Stimulated activated CD8-positive, alpha-beta memory T cell treated with anti-CD3 and anti-CD28 coated beads, Interleukin-15, amount 100 ng/mL, for 1 hour (primary cell): ENCODE results near the gene LMNTD2.

Experiments
- DNase-seq: peaks from one replicate; pipeline ENCODE4 v3.0.0-alpha.2; 2020; ENCODE audit warnings: low read depth

Gene LMNTD2

DNA sequence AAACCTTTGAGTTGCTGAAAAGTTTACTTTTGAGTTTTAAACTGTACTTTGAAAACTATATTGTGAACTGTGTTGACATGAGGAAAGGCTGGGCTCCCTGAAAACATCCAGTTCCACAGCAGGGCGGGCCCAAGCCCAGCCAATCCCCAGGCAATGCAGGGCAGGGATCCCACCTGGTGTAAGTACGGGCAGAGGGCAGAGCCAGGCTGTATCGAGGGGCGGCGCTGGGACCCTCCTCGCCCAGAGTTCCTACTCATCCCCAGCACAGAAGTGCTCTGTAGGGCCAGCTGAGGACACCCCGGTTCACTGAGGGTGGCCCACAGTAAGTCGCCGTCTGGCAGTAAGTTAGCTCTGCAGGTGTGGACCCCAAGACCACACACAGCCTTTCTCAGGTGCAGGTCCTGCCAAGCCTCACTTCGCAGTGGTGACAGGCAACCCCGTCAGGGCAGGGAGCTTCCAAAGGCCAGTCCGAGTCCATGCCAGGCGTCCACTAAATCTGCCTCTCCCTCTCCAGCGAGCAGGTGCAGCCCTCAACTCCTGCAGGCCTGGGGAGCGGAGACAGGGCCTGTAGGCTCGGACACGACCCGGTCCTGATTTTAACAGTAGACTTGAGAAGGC lies 6.6 kb upstream of the LMNTD2 start:
- no peak for DNase-seq

DNA sequence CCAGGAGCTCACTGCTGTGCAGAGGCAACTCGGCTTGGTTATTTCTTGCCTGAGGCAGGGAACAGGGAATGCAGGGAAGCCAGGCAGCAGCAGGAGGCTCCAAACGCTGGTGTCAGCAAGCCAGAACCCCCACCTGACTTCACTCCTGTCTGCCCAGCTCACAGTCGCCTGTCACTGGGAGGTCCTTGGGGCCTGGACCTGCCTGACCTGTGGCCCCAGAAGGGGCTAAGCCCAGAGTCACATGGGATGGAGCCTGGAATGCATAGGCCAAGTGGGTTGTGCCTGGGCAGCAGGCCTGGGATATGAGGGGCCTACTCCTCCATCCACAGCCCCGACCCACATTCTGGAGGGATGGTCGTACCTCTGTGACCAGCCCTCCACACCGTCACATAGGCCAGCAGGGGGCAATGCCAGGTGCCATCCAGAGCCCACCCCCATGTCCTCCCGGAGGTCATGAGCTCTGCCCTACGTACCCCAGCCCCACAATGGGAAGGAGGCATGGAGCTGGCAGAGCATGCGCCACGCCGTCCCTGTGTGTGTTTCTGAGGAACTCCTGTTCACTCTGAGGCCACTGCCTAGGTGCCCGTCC lies 5.5 kb upstream of the LMNTD2 start:
- no peak for DNase-seq

DNA sequence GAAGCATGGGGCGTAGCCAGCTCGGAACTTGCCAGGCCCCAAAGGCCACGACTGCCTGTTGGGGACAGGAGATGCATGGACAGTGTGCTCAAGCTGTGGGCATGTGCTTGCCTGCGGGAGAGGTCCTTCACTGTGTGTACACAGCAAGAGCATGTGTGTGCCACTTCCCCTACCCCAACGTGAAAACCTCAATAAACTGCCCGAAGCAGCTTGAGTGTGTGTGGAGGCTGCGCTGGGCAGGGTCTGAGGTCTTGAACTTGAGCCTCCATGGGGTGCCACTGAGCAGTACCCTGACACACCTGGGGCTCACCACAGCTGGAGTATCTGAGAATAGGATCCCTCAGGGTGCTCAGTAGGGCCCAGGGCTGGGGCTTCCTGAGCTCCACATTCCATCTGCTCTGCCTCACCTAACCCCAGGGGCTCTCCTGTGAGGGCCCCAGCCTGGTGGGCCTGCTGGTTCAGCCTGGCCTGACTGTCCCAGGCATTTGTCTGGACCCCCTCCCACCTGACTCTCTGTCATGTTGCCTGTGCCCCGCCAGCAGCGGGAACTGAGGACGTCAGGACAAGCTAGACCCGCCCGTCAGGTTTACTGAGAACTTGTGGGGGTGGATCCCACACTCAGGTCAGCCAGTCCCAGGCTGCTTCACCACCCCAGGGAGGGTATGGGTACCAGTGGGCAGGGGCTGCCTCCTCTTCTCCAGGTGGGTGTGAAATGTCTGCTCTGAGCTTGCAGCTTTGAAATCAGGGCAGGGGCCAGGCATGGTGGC lies 3.5 kb upstream of the LMNTD2 start:
- no peak for DNase-seq

DNA sequence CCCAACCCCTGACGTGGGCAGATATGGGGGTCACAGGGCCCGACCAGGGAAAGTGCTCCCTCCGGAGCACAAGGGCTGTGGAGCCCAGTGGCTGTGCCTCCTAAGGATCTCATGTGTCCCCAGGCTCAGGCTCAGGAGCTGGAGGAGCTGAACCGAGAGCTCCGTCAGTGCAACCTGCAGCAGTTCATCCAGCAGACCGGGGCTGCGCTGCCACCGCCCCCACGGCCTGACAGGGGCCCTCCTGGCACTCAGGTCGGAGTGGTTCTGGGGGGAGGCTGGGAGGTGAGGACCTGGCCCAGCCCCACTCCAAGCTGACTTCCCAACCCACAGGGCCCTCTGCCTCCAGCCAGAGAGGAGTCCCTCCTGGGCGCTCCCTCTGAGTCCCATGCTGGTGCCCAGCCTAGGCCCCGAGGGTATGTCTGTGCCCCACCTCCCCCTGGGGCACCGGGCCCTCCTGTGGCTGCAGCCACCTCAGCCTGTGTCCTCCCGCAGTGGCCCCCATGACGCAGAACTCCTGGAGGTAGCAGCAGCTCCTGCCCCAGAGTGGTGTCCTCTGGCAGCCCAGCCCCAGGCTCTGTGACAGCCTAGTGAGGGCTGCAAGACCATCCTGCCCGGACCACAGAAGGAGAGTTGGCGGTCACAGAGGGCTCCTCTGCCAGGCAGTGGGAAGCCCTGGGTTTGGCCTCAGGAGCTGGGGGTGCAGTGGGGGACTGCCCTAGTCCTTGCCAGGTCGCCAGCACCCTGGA lies 2.7 kb upstream of the LMNTD2 start:
- no peak for DNase-seq

DNA sequence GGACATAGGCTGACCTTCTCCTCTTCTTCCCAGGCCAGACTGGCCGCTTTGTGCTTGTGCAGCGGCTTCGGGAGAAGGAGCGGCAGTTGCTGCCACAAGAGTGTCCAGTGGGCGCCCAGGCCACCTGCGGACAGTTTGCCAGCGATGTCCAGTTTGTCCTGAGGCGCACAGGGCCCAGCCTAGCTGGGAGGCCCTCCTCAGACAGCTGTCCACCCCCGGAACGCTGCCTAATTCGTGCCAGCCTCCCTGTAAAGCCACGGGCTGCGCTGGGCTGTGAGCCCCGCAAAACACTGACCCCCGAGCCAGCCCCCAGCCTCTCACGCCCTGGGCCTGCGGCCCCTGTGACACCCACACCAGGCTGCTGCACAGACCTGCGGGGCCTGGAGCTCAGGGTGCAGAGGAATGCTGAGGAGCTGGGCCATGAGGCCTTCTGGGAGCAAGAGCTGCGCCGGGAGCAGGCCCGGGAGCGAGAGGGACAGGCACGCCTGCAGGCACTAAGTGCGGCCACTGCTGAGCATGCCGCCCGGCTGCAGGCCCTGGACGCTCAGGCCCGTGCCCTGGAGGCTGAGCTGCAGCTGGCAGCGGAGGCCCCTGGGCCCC lies 1.6 kb upstream of the LMNTD2 start:
- no peak for DNase-seq

DNA sequence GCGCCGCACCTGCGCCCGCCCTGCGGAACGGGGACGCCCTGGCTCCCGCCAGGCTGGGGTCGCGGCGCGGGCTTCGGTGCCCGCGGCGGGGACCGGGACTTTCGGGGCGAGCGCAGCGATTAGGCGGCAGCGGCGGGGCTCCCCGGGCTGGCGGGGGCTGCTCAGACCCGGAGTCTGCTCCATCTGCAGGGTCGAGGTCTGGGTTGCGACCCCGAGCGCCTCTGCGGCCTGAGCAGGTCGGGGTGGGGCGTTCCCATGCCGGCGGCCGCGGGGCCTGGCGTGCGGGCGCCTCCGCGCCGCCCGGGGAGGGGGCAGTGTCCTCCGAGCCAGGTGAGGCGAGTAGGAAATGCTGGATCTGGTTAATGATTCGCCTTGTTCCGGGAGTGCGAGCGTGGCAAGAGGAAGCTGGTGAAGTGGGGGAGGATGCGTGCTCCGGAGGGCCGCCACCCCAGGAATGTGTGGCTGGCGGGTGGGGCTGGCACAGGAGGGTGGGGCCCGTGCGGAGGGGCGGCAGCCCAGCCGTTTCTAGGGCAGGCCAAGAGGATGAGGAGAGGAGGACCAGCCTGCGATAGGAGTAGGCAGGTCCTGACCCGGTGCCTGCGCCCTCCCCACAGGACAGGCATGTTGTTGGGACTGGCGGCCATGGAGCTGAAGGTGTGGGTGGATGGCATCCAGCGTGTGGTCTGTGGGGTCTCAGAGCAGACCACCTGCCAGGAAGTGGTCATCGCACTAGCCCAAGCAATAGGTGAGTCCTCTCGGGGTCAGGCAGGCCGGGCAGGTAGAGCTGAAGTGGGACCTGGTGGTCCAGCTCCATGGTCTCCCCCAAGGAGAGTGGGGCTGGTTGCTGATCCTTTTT lies 838 bp upstream of the LMNTD2 start:
- DNase-seq = no peak

DNA sequence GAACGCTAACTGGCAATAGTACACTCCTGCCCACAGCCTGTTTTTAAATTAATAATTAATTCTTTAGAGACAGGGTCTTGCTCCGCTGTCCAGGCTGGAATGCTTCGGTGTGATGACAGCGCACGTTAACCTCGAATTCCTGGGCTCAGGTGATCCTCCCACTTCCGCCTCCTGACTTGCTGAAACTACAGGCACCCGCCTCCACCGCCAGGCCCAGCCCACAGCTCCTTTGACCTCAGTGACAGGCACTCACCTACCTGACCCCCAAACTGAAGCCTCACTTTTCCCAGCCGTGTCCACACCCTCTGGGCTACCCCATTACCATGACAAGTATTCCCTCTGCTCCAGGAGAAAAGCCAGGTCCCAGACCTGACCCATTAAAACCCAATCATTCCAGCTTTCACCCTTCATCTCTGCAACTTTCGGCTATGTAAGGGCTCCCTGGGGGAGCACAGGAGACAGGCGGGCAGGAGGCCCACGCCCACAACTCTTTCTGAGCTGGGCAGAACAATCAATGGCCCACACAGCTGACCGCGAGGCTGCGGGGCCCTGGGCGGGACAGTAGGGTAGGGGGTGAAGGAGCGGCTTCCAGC lies 730 bp downstream of the LMNTD2 start:
- no peak for DNase-seq

DNA sequence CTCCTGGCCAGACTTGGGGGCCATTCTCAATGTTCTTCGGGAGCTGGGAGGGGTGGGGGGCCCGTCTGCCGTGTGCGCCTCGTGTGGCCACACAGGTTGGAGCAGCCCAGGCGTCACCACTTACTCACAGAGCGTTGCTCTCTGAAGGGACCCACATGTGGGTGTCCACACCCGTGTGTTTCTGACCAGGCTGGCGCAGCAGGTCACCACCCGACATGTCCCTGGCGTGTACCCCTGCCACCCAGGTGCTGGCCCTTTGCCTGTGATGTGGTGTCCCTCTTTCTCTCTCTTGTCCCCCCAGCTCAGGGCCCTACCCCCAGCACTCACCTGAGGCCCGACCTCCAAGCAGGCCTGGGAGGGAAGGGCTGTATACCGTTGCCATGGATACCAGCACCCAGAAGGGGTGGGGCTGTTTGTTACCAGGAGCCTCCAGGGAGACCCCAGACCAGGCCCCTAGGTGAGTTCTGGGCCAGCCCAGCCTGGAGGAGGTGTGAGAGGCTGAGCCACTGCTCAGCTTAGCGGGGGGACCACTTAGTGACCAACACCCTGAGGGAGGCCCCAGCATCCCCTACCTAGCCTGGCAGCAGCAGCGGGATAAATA lies 1.4 kb downstream of the LMNTD2 start:
- no peak for DNase-seq

DNA sequence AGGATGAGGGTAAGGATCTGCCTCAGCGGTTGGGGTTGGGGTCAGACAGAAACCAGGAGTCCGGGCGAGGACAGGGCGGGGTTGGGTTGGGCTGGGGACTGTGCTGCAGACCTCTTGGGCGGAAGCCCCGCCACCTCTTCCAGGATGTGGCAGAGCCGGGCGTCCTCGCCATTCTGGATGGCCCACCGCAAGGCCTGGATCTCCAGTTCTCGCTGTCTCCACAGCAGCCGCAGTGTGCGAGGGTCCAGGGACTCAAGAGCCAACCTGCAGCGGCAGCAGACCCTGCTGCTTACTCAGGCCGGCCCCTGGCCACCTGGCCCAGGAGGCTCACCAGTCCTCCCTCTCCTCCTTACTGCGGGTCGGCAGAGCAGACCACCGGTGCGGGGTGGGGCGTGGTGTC lies 2.0 kb downstream of the LMNTD2 start:
- DNase-seq = no peak

DNA sequence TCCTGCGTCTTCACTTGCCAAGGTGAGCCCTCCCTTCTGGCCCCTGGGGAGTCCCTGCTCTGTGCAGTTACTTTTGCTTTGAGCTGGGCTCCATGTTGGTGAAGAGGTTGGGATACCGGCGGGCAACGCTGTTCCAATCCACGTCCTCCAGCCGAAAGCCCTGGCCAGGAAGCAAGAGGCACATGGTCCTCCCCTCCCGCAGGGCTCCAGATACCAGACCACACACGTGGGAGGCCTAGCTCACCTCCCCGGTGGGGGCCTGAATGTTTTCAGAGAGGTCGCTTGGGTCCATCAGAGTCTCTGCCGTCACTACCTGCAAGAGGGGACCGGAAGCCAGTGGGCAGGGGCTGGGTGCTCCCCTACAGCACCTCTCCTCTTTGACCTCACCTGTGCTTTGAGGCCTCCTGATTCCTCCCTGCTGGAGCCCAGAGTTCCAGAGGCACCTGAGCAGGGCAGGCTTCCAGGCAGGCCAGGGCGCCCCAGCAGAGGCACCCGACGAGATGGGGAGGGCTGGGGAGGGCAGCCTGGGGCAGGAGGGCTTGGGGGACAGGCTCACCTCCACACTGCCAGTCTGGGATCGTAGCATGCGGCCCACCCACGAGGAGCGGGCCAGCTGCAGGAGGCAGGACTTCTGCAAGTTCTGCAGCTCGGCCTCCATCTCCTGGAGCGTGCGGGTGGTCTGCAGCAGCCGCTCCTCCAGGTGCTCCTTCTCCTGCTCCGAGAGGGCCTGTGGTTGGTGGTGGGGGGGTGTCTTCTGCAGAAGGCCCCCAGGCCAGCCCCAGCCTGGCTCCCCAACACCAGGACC lies 3.0 kb downstream of the LMNTD2 start:
- DNase-seq = no peak

DNA sequence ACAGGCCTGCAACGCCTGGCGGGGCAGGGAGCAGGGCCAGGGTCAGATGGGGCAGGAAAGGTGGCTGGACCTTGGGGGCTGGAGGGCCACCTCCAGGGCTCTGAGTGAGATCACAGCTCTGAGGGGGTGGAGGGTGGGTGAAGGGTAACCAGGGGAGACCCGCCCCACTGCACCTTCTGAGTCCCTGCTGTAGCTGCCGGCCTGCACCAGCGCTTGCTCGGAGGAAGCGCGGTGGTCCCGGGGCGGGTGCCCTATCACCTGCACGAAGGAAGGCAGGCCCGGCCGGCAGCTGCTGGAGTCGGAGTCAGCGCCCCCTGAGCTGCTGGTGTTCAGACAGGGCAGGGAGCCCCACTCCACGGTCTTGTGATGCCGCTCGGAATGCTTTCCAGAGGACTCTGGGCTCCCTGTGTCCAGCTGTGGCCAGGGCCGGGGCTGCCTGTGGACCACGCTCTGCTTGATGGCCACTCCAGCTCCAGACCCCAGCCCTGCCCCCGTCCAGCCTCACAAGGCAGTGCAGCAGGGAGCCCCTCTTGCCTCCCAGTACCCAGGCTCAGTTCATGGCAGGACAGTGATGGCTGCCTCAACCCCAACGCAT lies 3.8 kb downstream of the LMNTD2 start:
- DNase-seq = no peak

DNA sequence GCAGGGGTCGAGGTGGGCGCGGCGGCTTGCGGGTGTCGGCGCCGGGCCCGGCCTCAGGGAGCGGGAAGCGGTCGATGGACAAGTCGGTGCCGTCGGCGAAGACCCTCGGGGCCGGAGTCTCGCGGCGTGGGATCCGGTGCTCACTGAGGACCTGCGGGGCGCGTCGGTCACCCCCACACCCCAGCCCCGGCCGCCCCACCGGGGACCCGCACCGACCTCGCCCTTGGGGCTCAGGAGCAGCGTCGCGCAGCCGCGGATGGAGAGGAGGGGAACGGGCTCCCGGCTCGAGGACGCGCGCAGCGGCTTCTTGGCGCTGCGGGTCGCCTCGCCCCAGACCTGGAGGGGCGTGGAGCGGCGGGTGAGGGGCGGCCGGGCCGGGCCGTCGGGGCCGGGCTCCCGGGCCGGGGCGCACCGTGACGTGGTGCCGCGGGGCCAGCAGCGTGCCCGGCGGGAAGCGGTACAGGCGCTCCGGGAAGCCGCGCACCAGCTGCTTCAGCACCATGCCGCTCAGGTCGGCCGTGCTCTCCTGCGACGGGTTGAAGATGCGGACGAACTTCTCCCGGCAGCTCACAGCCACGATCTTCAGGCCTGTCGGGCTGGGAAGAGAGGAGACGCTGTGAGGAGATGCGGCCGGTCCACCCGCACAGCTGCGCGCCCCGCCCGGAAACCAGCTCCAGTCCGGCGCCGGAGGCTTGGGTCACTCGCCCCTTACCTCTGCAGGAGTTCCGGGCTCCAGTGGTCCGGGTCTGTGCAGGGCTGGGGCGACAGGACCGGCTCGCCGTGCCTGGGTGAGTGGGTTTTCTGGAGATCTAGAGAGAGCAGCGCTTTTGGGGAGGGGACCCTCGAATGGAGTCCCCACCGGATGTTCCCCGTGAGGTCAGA lies 4.5 kb downstream of the LMNTD2 start:
- DNase-seq = no peak

DNA sequence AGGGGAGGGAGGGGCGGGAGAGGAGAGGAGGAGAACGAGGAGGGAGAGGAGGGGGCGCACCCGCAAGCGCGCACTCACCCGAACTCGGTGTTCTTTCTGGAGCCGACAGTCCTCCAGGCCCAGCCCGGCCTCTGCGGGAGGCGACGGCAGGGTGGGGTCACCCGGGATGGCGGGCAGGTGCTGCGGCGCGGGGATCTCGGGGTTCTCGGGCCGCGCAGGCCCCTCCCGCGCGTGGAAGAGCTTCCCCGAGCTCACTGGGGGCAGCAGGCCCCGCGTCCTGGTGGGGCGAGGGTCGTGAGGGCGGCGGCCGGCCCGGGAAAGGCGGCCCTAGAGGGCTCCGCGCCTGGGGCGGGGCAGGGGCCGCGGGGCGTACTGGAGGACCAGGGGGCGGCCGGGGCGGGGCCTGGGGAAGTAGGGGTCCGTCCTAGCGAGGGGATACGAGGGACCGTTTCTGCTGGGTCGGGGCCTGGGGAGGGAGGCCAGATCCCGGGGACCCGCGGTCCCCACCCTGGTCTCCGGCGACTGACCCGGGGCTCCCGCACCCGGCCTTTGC lies 5.2 kb downstream of the LMNTD2 start:
- DNase-seq = no peak

DNA sequence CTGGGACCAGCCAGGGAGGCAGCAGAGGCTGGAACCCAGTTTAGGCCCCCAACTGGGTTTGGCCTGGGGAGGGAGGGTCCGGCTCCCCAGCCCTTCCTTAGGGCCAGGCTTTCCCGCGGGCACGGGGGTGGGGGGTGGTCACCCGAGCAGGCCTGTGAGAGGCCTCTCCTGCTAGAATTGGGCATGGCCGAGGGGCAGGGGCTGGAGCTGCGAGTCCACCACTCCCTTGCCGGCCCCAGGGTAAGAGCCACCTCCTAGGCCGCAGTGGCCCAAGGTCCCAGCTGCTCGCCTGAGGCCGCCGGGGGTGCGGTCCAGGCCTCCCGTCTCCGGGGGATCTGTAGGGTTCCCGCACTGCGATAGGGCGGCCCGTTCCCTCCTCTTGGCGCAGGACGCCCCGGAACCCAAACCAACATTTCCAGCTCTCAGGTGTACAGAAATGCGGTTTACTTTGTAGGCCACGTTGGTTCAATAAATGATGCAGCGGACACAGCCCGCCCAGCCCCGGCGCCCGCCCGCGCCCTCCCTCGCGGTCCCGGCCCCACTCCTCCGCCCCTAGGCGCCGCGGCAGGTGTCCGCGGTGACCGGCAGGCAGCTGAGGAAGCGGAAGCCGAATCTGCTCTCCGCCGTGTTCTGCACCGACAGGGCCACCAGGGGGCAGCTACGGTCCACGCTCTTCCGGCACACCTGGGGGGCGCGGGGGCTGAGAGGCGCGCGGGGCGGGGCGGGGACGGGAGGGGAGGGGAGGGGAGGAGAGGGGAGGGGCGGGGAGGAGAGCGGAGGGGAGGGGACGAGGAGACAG lies 5.9 kb downstream of the LMNTD2 start:
- no peak for DNase-seq

DNA sequence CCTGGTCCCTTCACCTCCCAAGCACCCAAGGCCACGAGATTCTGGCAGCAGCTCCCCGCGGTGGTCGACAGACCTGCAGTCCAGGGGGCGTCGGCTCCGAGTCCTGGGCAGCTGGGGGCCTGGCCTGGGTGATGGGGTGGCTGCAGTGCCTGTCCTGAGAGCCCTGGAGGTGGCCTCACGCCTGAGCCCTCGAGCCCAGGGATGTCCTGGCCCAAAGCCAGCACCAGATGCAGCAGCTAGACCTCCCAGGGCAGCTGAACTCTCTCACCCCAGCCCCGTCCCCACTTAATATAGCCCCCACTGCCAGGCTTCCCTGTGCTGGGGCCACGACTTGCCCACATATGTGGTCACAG lies 6.6 kb downstream of the LMNTD2 start:
- DNase-seq = no peak

DNA sequence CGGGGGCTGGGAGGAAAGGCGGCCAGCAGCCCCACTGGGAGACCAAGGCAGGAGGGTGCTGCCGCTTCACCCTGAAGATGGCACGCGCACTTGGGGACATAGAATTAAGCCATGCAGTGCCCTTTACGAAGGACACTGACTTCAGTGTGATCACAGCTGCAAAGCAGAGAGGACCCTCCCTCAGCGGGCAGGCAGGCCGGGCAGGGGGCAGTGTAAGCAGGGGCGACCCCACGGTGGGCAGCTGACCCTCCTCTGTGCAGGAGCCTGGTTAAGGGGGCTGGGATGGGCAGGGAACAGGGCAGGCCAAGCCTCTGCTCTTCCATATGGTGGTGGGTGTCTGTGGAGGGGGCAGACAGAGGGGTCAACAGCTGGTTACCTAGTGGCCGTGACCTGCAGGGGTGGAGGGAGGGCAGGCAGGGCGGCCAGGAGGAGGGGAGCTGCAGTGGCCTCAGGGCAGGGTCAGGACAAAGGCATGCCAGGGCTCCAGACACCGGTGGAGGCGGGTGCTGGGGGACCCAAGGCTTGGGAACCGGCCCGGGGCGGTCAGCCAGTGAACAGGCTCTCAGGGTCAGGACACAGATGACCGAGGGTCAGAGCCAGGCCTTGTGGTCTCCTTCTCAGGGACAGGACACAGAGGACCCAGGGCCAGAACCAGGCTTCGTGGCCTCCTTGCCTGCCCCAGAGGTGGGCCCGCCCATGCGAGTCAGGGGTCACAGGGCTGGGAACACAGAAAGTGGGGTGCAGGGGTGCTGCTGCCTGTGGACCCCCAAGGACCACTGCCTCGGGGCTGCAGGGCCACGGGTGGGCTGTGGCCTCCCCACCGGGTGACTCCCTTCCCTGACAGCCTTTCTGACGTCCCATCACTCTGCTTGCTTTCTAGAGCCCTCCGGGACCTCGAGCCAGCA lies 7.2 kb downstream of the LMNTD2 start:
- no peak for DNase-seq
